ENCODE measurements around the gene MEIS2. TPM values are rescaled to one million over a fixed set of nuclear protein-coding genes. Genes with fewer than 3 reads are reported as not detected.
"Not testable (repeated sequence)": the region's sequence is repeated elsewhere in the genome, so short reads cannot be mapped to it uniquely, and the experiment has no call there.

Gene MEIS2
- total RNA-seq, 1 donor: 0.21 TPM

GRCh38 chr15:36980281-36980680 lies 120.1 kb downstream of the MEIS2 start:
- not testable (repeated sequence) for H3K4me3 ChIP-seq (ENCODE audit: low read length); H3K4me1 ChIP-seq (ENCODE audit: insufficient read depth, low read length); H3K27me3 ChIP-seq (ENCODE audit: insufficient read depth, low read length)
- H3K9me3 ChIP-seq (ENCODE audit: low read depth, low read length): peaks cover 16% of the 10 kb centered on the region

GRCh38 chr15:36978625-36979024 lies 121.7 kb downstream of the MEIS2 start:
- peaks cover 10% of the 10 kb centered on the region for H3K9me3 ChIP-seq (ENCODE audit: low read depth, low read length)
- no peaks in the 10 kb centered on the region for H3K27me3 ChIP-seq (ENCODE audit: insufficient read depth, low read length)
- H3K4me1 ChIP-seq (ENCODE audit: insufficient read depth, low read length): no peaks in the 10 kb centered on the region
- H3K4me3 ChIP-seq (ENCODE audit: low read length): no peak overlapping the region

GRCh38 chr15:36978126-36978525 lies 122.2 kb downstream of the MEIS2 start:
- H3K4me1 ChIP-seq (ENCODE audit: insufficient read depth, low read length): no peaks in the 10 kb centered on the region
- no peak overlapping the region for H3K4me3 ChIP-seq (ENCODE audit: low read length)
- H3K9me3 ChIP-seq (ENCODE audit: low read depth, low read length): peaks cover 6% of the 10 kb centered on the region
- no peaks in the 10 kb centered on the region for H3K27me3 ChIP-seq (ENCODE audit: insufficient read depth, low read length)

- Histone ChIP-seq H3K27me3 (ENCODE audit: insufficient read depth, low read length) (no peaks in the 10 kb centered on the region), H3K4me1 (ENCODE audit: insufficient read depth, low read length) (no peaks in the 10 kb centered on the region), H3K4me3 (ENCODE audit: low read length) (no peak overlapping the region), H3K9me3 (ENCODE audit: low read depth, low read length) (peaks cover 1% of the 10 kb centered on the region)
Observed at GRCh38 chr15:36977659-36978058, 122.7 kb downstream of the MEIS2 start.

- Histone ChIP-seq H3K4me3 (ENCODE audit: low read length) (no peak overlapping the region), H3K27me3 (ENCODE audit: insufficient read depth, low read length) (no peaks in the 10 kb centered on the region), H3K4me1 (ENCODE audit: insufficient read depth, low read length) (no peaks in the 10 kb centered on the region), H3K9me3 (ENCODE audit: low read depth, low read length) (no peaks in the 10 kb centered on the region)
Observed at GRCh38 chr15:36972704-36973103, 127.6 kb downstream of the MEIS2 start.

- H3K9me3 ChIP-seq (ENCODE audit: low read depth, low read length): no peaks in the 10 kb centered on the region
- H3K27me3 ChIP-seq (ENCODE audit: insufficient read depth, low read length): no peaks in the 10 kb centered on the region
- H3K4me3 ChIP-seq (ENCODE audit: low read length): no peak overlapping the region
- no peaks in the 10 kb centered on the region for H3K4me1 ChIP-seq (ENCODE audit: insufficient read depth, low read length)
Observed at GRCh38 chr15:36970522-36970921, 129.8 kb downstream of the MEIS2 start.

- H3K4me3 ChIP-seq (ENCODE audit: low read length): no peak overlapping the region
- no peaks in the 10 kb centered on the region for H3K27me3 ChIP-seq (ENCODE audit: insufficient read depth, low read length)
- no peaks in the 10 kb centered on the region for H3K4me1 ChIP-seq (ENCODE audit: insufficient read depth, low read length)
- no peaks in the 10 kb centered on the region for H3K9me3 ChIP-seq (ENCODE audit: low read depth, low read length)
Observed at GRCh38 chr15:36967929-36968328, 132.4 kb downstream of the MEIS2 start.

- H3K27me3 ChIP-seq (ENCODE audit: insufficient read depth, low read length): no peaks in the 10 kb centered on the region
- no peak overlapping the region for H3K4me3 ChIP-seq (ENCODE audit: low read length)
- no peaks in the 10 kb centered on the region for H3K4me1 ChIP-seq (ENCODE audit: insufficient read depth, low read length)
- no peaks in the 10 kb centered on the region for H3K9me3 ChIP-seq (ENCODE audit: low read depth, low read length)
Observed at GRCh38 chr15:36966708-36967107, 133.6 kb downstream of the MEIS2 start.

- no peaks in the 10 kb centered on the region for H3K4me1 ChIP-seq (ENCODE audit: insufficient read depth, low read length)
- no peak overlapping the region for H3K4me3 ChIP-seq (ENCODE audit: low read length)
- H3K9me3 ChIP-seq (ENCODE audit: low read depth, low read length): no peaks in the 10 kb centered on the region
- H3K27me3 ChIP-seq (ENCODE audit: insufficient read depth, low read length): no peaks in the 10 kb centered on the region
Observed at GRCh38 chr15:36965570-36966342, 134.6 kb downstream of the MEIS2 start.

- H3K4me1 ChIP-seq (ENCODE audit: insufficient read depth, low read length): no peaks in the 10 kb centered on the region
- no peaks in the 10 kb centered on the region for H3K27me3 ChIP-seq (ENCODE audit: insufficient read depth, low read length)
- H3K9me3 ChIP-seq (ENCODE audit: low read depth, low read length): no peaks in the 10 kb centered on the region
- H3K4me3 ChIP-seq (ENCODE audit: low read length): no peak overlapping the region
Observed at GRCh38 chr15:36964626-36965025, 135.7 kb downstream of the MEIS2 start.

- H3K27me3 ChIP-seq (ENCODE audit: insufficient read depth, low read length): no peaks in the 10 kb centered on the region
- H3K4me3 ChIP-seq (ENCODE audit: low read length): no peak overlapping the region
- H3K9me3 ChIP-seq (ENCODE audit: low read depth, low read length): no peaks in the 10 kb centered on the region
- H3K4me1 ChIP-seq (ENCODE audit: insufficient read depth, low read length): no peaks in the 10 kb centered on the region
Observed at GRCh38 chr15:36961956-36962355, 138.4 kb downstream of the MEIS2 start.

GRCh38 chr15:36960947-36961227 lies 139.5 kb downstream of the MEIS2 start:
- no peaks in the 10 kb centered on the region for H3K4me1 ChIP-seq (ENCODE audit: insufficient read depth, low read length)
- no peaks in the 10 kb centered on the region for H3K9me3 ChIP-seq (ENCODE audit: low read depth, low read length)
- no peaks in the 10 kb centered on the region for H3K27me3 ChIP-seq (ENCODE audit: insufficient read depth, low read length)
- H3K4me3 ChIP-seq (ENCODE audit: low read length): no peak overlapping the region

GRCh38 chr15:36960179-36960946 lies 140.0 kb downstream of the MEIS2 start:
- Histone ChIP-seq H3K27me3 (ENCODE audit: insufficient read depth, low read length) (no peaks in the 10 kb centered on the region), H3K4me3 (ENCODE audit: low read length) (no peak overlapping the region), H3K4me1 (ENCODE audit: insufficient read depth, low read length) (no peaks in the 10 kb centered on the region), H3K9me3 (ENCODE audit: low read depth, low read length) (no peaks in the 10 kb centered on the region)

- Histone ChIP-seq H3K27me3 (ENCODE audit: insufficient read depth, low read length) (no peaks in the 10 kb centered on the region), H3K4me3 (ENCODE audit: low read length) (no peak overlapping the region), H3K4me1 (ENCODE audit: insufficient read depth, low read length) (no peaks in the 10 kb centered on the region), H3K9me3 (ENCODE audit: low read depth, low read length) (no peaks in the 10 kb centered on the region)
Observed at GRCh38 chr15:36959746-36960145, 140.6 kb downstream of the MEIS2 start.

GRCh38 chr15:36958606-36959005 lies 141.7 kb downstream of the MEIS2 start:
- Histone ChIP-seq H3K9me3 (ENCODE audit: low read depth, low read length) (no peaks in the 10 kb centered on the region), H3K4me1 (ENCODE audit: insufficient read depth, low read length) (no peaks in the 10 kb centered on the region), H3K27me3 (ENCODE audit: insufficient read depth, low read length) (no peaks in the 10 kb centered on the region), H3K4me3 (ENCODE audit: low read length) (no peak overlapping the region)

GRCh38 chr15:36954486-36954885 lies 145.9 kb downstream of the MEIS2 start:
- no peak overlapping the region for H3K4me3 ChIP-seq (ENCODE audit: low read length)
- no peaks in the 10 kb centered on the region for H3K9me3 ChIP-seq (ENCODE audit: low read depth, low read length)
- no peaks in the 10 kb centered on the region for H3K4me1 ChIP-seq (ENCODE audit: insufficient read depth, low read length)
- no peaks in the 10 kb centered on the region for H3K27me3 ChIP-seq (ENCODE audit: insufficient read depth, low read length)
